ENCODE measurements around the gene B4GALNT3.

Gene B4GALNT3

DNA sequence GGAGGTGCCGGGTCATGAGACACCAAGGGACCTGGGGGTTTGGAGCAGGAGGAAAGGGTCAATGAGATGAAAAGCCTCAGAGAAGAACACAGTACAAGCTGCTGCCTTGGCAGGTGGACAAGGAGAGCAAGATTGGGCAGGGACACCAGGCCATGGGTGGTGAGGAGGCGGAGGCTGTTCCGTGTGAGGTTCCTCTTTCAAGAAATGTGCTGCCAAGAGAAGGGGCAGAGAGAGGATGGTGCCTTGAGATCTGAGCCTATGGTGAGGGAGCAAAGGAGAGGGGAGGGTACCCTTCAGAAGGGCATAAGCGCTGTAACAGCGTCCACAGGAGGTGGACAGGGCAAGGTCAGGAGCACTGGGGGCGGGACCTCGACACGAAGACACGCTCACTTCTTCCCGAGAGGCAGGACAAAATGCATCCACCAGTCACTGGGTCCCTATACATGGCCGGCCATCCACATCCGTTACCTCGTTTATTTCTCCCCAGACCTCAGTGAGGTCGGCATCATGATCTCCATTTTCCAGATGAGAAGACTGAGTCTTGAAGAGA is 100.2 kb downstream of the B4GALNT3 start:
- no peak for DNase-seq (ENCODE audit: low read depth)

DNA sequence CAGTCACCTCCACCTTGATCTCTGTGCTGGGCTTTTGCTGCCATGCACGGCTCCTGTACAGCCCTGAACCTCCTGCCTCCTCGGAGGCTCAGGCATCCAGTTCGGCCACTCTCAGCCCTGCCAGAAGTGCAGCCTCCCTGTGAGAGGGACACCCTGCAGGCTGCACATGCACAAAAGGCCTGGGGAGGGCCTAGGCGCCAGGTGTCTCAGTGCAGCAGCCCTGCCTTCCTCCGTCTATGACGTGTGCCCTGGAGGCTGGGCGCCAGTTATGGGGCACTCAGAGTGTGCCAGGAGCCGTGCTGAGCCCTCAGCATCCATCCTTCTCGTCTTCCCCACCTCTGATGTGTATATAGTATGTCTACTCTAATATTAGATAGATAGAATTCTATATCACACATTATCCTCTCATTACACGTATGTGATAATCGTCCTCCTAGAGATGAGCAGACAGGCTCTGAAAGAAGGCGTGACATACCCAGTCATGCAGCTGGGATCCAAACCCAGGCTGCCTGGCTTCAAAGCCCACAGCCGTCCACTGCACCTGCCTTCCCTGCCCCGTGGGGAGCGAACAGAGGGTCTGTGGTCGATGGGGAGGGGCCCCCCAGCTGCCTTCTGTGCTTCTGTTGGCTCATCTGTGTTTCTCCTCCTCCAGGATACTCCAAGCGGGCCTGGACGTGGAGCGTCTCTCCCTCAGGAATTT is 101.1 kb downstream of the B4GALNT3 start:
- DNase-seq (ENCODE audit: low read depth) = no peak

GRCh38 chr12:561391-561705 is 101.6 kb downstream of the B4GALNT3 start:
- no peak for DNase-seq (ENCODE audit: low read depth)

GRCh38 chr12:561908-562593 is 102.3 kb downstream of the B4GALNT3 start:
- DNase-seq (ENCODE audit: low read depth) = no peak

DNA sequence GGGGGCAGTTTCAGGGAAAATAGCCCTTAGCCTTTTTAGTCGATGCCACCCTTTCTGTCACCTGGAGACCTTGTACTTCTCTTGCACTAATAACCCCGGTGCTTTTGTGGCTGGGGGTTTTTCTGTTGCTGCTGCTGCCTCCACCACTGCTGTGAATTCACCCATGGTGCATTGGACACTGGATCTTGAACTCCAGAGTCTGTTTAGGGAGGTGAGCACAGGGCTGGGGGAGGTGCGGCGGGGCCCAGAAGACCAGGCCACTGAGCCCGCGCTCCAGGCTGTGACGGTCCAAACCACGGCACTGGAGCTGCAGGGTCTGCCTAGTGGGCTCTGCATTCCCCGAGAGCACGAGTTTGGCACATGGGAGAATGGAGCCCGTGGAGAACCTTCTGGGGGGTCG is 102.9 kb downstream of the B4GALNT3 start:
- DNase-seq (ENCODE audit: low read depth) = no peak

DNA sequence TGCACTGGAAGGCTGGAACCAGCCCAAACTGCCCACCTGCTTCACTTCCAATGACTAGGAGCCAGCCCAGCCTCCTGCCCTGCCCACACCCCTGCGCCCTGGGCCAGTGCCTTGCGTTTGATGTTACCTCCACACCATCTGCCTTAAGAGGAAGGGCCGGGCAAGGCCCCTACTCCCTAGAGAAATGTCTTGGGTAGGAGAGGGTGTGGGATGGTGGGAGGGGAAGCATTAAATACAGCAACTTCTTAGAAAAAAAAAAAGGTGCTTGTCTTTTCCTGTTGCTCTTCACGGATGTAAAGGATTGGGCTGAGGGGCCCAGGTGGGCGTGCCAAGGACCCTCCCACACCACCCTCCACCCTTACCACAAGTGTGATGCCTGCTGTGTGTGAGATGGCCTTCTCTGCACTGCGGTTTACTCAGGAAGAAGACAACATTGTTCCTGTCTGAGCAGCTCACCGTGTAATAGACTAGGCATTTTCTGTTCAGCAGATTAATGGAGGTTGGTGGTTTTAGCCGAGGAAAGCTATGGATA is 103.6 kb downstream of the B4GALNT3 start:
- DNase-seq (ENCODE audit: low read depth) = peak; percentile 63

DNA sequence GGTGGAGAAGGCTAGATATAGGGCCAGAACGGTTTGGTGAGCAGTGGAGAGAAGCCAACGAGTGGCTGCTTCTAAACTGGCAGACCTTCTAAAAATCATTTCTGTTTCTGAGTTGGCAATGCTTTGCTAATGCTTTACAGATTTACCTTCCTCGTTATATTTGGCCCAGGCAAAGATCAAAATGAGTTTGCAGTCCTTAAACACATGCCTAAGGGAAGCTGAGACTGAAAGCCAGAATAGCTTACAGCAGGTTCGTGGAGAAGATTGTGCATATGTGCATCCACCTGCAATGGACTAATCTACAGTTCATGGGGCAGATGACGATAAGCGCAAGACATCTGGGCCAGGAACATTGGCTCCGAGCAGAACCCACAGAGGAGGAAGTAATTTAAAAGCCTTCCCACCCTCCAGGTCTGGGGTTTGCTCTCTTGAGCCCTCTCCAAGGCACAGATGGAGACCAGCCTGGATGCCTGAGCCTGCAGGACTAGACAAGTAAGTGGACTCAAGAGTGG is 104.1 kb downstream of the B4GALNT3 start:
- DNase-seq (ENCODE audit: low read depth) = no peak

- DNase-seq (ENCODE audit: low read depth) = no peak
Measured at GRCh38 chr12:565161-565560, 105.4 kb downstream of the B4GALNT3 start.

DNA sequence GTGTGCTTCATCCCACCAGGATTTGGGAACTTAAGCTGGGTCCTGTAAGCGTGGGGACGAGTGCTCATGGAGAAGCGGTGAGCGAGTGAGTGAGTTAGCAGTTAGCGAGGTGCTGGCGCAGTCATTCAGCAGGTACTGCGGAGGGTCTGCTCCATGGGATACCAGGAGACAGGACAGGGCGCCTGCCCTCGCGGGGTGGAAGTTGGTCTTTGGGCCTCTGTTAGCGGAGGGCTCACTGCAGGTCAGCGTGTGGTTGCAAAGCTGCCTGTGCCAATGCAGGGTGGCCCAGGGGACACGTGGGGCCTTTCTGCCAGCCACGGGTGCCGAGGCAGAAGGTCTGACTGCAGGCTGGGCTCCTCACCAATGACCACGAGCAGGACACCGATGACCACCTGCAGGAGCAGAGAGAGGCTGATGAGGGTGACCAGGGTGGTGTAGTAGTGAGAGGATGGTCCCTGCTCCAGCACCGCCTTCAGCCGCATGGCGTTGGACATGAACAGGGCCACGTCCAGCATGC is 105.9 kb downstream of the B4GALNT3 start:
- DNase-seq (ENCODE audit: low read depth) = no peak

- no peak for DNase-seq (ENCODE audit: low read depth)
Measured at GRCh38 chr12:568486-568885, 108.7 kb downstream of the B4GALNT3 start.

DNA sequence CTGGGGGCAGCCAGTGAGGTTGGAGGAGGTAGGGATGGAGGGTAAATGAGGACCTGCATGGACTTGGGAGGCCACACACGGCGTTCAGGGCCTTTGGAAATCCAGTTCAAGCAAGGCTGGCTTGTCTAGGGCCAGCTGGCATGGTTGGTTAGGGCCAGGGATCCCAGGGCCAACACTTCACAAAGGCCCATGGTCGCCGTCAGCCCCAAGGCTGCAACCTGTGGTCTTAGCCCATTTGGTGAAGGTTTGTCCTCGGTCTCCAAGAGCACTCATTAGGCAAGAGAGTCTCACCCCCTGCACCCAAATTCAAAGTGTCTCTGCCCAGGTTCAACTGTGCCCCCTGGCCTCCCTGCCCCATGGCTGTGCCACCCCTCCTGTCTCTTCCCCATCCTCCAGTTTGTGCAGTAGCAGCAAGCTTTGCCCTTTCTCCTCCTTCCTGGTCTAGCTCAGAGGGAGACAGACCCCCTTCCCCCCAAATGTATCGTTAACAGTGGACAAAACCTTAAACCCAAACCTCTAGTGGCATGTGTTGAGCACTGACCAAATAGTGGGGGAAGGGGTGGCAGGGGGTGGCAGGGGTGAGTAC is 109.4 kb downstream of the B4GALNT3 start:
- no peak for DNase-seq (ENCODE audit: low read depth)

- peak; percentile 91 for DNase-seq (ENCODE audit: low read depth)
Measured at GRCh38 chr12:569803-570434, 110.2 kb downstream of the B4GALNT3 start.

DNA sequence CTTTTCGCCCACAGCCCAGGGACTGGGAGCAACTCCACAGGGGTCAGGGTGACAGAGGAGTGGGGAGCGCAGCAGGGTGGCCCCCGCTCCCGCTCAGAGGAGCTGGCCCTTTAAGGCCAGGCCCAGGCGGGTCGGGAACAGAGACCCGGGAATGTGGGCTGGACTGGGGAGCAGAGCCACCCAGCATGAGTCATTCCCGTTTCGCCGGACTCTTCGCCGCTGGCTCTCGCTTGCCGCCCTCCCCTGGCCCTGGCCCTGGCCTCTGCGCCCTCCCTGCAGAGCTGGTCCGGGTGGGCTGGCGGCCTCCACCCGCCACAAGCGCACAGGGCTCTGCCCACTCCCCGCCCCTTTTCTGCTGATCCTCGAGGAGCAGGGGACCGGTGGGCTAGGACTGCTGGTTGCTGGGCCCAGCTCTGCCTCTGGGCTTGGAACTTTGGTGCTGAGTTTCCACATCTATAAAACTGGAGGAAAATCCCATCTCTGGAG is 110.7 kb downstream of the B4GALNT3 start:
- DNase-seq (ENCODE audit: low read depth) = peak; percentile 94

GRCh38 chr12:570921-571794 is 111.4 kb downstream of the B4GALNT3 start:
- peak; percentile 81 for DNase-seq (ENCODE audit: low read depth)

DNA sequence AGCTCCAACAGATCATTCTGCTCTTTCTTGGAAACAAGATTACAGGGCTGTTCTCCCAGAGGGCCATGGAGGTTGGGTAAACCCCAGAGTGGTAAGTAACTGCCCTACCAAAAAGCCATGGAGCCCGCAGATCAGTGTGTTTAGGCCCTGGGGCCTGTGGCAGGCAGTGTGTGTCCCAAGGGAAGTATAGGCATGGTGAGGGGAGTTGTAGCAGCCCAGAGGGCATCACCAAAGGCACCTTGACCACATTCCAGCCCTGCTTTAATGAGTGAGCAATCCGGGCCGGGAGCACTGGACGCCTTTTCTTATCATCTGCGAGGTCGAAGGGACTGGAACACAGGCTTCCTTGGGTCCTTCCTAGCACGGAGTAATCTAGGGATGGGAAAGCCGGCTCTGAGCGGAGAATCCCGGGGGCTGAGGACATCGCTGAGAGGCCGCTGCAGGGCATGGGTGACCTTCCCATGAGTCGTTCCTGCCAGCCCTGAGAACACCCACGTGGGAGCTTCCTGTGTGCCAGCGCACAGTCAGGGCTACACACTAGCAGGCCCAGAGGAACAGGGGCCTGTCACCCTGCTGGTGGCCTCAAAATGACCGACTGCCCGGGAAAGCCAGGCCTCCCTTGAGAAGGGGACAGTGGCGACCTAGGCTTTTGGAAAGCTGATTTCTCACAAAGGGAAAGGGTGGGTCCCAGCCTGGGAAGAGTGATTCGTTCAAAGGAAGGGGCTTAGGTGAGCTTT is 112.2 kb downstream of the B4GALNT3 start:
- peak; percentile 57 for DNase-seq (ENCODE audit: low read depth)

DNA sequence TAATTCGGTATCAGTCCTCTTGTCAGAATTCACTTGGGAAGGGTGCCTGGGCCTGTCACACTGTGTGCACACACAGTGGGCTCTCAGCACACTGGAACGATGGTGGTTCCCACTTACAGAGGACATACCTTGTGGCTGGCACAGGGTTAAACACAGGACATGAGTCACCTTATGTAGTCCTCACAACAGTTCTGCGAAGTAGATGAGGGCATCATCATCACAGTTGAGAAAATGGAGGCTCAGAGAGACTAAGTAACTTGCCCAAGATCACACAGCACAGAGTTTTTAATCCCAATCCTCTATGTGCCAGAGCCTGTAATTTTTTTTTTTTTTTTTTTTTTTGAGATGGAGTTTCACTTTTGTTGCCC is 112.8 kb downstream of the B4GALNT3 start:
- peak; percentile 55 for DNase-seq (ENCODE audit: low read depth)

DNA sequence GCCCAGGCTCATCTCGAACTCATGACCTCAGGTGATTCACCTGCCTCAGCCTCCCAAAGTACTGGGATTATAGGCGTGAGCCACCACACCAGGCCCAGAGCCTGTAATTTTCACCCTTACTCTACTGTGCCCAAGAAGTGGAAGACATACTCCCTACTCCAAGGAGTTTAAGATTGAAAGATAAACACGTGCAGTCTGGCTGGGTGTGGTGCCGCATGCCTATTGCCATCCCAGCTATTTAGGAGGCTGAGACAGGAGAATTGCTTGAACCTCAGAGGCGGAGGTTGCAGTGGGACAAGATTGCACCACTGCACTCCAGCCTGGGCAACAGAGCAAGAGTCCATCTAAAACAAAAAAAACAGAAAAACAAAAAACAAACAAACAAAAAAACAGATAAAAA is 113.5 kb downstream of the B4GALNT3 start:
- no peak for DNase-seq (ENCODE audit: low read depth)

DNA sequence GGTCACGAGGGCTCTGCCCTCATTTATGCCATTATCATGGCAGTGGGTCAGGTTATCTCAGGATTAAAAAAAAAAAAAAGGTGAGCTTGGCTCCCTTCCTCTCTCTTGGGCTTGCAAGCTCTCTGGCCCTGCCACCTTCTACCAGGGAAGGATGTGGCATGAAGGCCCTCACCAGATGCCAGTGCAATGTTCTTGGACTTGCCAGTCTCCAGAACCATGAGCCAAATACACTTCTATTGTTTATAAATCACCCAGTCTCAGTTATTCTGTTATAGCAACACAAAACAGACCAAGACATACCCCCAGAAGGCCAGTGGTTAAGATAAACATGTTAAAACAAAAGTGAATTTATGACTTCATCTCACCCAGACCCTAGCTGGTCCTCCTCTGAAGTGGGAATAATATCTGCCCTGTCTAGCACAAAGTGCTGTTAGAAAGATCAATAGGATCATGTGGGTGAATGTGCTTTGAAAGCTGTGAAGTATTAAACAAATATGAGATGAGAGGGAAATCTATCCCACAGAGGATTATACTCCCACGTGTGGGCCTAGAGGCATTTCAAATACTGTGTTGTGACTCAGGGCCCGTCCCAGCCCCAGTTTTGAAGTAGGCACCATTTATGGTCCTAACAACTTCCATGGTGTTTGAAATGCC is 114.9 kb downstream of the B4GALNT3 start:
- no peak for DNase-seq (ENCODE audit: low read depth)

GRCh38 chr12:575129-575502 is 115.4 kb downstream of the B4GALNT3 start:
- no peak for DNase-seq (ENCODE audit: low read depth)
